Fibroblast of the conjunctiva (primary cell): ENCODE data around the gene CD300LD.
"Not testable (repeated sequence)": the region's sequence is repeated elsewhere in the genome, so short reads cannot be mapped to it uniquely, and the experiment has no call there.

ENCODE experiments used
- DNase-seq: peaks from one replicate; pipeline ENCODE4 v3.0.0-alpha.2; 2010; ENCODE audit warnings: low read depth

Gene CD300LD

DNA sequence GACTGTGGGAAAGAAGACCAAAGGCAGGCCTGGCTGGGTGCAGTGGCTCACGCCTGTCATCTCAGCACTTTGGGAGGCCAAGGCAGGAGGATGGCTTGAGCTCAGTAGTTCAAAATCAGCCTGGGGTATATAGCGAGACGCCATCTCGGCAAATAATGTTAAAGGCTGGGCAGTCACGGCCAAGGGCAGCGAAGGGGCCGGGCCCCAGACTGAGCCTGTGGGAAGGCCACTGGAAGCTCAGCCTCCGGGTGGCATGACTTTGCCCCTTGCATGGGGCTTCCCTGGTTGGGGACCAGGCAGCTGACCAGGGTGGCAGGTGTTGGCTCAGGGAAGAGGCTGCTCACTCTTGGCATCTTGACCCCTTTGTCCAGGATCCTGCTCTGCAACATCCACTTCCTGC, 14.0 kb upstream of the CD300LD start:
- no peak for DNase-seq

DNA sequence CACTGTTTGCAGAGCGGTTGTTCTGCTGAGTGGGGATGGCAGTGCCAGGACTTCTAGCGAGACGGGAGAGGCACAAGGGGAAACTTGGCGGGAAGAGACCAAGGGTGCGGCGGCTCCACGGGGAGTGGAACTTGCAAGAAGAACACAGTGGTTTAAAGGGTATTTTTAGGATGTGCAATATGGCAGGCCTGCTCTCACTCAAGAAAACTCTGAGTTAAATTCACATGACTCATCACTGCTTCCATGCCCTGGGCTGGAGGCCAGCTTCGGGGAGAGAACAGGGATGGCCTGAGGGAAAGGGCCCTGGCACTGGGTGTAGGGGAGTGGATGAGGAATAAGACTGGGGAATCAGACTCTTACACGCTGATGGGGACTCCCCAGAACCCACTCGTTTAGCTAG, 13.3 kb upstream of the CD300LD start:
- peak; percentile 63 for DNase-seq

- DNase-seq, result no peak
These were observed 12.7 kb upstream of the CD300LD start for GRCh38 chr17:74604761-74605160.

GRCh38 chr17:74604200-74604599, 12.1 kb upstream of the CD300LD start:
- no peak for DNase-seq

GRCh38 chr17:74603746-74604145, 11.7 kb upstream of the CD300LD start:
- no peak for DNase-seq

GRCh38 chr17:74603037-74603635, 11.1 kb upstream of the CD300LD start:
- no peak for DNase-seq

DNA sequence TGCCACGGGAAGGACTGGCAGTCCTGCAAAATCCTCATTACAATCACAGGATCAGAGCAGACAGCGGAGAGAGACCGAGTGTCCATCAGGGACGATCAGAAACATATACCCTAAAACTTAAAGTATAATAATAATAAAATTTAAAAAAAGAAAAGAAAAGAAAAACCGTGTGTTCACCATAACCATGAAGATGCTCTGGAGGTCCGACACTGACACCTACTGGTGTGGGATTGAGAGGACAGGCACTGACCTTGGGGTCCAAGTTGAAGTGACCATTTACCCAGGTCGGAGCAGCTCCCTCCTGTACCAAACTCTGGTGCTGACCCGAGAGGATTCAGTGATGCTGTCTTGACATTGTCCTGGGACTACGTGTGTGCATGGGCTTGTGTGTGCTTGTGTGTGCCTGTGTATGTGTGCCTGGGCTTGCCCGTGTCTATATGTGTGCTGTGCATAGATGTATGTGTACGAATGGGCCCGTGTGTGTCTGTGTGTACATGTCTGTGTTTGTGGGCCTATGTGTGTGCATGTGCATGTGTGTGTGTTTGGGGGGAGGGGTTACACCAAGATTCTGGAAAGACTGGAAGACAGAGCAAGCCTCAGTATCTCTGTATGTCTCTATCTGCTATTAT, 10.0 kb upstream of the CD300LD start:
- DNase-seq, result peak; percentile 17

- DNase-seq, result no peak
These were observed 7.4 kb upstream of the CD300LD start for GRCh38 chr17:74599448-74599939.

DNA sequence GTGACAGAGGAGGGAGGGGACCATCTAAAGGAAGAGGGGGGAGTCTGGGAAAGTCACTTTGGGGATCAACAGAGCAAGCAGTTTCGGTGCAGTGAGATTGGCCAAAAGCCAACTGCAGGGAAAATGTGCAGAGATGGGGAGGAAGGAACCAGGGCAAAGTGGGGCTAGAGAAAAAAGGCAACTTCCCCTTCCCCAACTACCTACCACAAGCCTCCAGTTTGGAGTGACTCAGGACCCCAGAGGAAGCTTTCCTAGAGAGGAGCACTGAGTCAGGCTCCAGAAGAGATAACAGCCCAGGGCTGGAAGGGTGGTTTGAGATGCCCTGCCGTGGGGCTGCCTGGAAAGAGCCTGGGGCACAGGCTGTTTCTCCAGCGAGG, 6.9 kb upstream of the CD300LD start:
- no peak for DNase-seq

- no peak for DNase-seq
These were observed 6.4 kb upstream of the CD300LD start for GRCh38 chr17:74598346-74599022.

DNA sequence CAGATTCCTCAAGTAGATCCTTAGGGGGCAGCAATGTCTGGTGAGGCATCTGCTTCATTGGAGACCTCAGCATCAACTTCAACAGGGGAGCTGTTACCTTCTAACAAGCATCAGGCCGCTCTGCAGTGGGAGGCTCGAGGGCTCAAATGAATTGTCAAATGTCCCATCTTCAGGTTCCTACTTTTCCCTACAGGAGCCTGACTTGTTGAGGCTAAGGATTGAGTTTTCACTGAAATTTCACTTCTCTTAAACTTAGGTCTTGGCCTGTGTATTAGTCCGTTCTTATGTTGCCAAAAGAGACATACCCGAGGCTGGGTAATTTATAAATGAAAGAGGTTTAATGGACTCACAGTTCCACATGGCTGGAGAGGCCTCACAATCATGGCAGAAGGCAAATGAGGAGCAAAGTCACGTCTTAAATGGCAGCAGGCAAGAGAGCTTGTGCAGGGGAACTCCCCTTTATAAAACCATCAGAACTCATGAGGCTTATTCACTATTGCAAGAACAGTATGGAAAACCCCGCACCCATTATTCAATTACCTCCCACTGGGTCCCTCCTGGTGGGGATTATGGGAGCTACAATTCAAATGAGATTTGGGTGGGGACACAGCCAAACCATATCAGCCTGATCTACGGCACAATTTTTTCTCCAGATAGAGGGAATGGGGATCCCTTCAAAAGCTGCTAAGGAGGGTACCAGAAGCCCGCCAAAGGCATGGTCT, 5.1 kb upstream of the CD300LD start:
- DNase-seq, result no peak

GRCh38 chr17:74595037-74595750, 3.1 kb upstream of the CD300LD start:
- DNase-seq, result no peak

DNA sequence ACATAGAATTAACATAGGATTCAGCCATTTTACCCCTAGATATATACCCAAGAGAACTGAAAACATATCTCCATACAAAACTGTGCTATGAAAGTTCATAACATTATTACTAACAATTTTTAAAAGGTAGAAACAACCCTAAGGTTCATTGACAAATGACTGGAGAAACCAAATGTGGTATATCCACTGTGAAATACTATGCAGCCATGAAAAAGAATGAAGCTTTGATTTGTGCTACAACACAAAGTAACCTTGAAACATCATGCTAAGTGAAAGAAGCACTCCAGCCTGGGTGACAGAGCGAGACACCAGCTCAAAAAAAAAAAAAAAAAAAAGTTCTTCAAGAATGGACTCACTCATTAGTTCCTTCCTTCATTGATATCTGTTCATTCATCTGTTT, 580 bp downstream of the CD300LD start:
- no peak for DNase-seq

DNA sequence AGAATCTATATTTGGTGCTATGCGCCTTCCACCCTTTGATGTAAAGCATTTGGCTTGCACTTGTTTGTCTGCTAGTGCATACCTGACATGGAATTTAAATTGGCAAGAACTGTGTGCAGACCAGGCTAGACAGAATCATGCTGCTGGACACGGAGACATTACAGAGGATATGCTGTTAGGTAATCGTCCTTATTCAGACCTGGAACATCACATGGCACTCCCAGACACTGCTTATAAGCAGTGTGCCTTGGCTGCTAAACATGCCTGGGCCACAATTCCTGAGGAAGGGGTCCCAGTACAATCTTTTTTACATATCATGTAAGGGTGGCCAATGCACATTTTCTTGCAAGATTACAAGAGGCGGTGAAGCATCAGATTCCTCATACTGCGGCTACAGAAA, 6.4 kb downstream of the CD300LD start:
- DNase-seq, result no peak

DNA sequence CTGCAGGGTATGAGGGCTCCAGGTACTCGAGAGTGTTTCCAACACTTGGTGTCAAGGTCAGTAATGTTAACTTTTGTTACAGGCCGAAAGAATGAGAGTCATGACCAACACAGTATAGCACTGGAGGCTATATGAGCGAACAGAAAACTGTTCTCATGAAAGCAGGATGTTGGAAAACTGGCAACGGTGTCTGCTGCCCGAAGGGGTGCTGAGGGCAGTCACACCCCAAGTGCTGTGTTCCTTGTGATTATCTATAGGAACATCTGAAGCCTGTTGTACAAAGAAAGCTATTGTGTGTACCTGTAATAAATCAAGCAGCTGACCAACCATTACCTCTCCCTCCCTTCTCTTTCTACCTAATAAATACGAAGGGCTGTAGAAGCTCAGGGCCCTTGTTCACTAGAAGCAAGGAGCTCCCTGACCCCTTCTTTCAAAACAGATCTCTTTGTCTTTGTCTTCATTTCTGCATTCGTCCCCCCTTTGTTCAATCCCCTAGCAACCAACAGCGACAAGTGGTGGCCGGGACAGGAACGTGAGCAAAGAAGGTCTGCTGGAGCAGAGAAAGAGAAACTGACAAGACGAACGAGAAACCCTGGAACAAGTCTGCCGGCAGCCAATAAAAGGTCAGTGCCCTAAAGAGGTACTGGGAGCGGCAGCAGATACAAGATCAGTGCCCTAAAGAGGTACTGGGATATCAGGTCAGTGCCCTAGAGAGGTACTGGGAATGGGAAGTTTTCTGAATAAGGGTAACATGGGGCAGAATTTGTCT, 7.6 kb downstream of the CD300LD start:
- DNase-seq, result no peak

DNA sequence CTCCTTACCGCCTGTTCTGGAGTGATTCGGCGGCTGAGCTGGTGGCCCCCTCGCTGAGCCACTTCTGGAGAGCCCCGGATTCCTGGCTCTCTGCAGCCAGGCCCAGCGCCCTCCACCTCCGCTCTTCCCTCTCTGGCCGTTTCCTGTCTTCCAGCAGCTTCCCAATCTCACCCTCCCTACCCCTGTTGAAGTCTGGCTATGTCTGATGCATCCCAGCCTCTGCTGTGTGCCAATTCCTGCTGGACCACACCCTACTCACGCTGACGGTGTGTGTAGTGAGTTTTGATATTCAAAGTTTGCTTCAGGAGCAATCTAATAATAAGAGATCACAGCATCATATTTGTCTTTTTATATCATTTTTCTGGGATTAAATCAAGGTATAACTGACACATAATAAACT, 9.4 kb downstream of the CD300LD start:
- DNase-seq, result no peak

- DNase-seq, result no peak
These were observed 12.2 kb downstream of the CD300LD start for GRCh38 chr17:74579900-74580299.

- no peak for DNase-seq
These were observed 13.1 kb downstream of the CD300LD start for GRCh38 chr17:74578979-74579378.

GRCh38 chr17:74574489-74575142, 17.5 kb downstream of the CD300LD start:
- DNase-seq, result no peak

DNA sequence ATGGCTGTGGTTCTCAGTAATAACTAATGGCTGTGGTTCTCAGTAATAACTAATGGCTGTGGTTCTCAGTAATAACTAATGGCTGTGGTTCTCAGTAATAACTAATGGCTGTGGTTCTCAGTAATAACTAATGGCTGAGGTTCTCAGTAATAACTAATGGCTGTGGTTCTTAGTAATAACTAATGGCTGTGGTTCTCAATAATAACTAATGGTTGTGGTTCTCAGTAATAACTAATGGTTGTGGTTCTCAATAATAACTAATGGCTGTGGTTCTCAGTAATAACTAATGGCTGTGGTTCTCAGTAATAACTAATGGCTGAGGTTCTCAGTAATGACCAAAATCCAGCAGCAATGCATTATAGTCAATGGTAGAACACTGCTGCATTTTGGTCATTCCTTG, 18.4 kb downstream of the CD300LD start:
- not testable (repeated sequence) for DNase-seq

DNA sequence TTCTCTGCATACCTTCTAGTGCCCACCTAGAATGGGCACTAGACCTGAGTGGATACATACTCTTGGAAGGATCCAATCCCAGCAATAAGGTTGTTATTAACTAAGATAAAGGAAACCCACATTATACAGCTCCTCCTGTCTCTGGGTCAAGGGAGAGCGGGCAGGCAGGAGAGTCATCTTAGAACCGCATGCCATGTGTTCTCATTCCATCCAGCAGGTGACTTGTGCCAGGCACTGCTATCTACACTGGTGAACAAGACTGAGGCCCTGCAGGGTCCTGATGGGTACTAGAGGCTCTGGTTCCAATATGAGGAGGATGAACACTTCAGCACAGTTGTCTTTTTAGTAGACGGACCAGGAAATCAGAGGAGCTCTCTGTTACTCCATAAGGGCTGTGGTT, 18.9 kb downstream of the CD300LD start:
- DNase-seq, result no peak
